ENCODE results near the gene HMGN3. TPM values are rescaled to one million over a fixed set of nuclear protein-coding genes. Genes with fewer than 3 reads are reported as not detected.

Gene HMGN3
- total RNA-seq, 1 experiment from 2014 or later = 183 TPM

DNA sequence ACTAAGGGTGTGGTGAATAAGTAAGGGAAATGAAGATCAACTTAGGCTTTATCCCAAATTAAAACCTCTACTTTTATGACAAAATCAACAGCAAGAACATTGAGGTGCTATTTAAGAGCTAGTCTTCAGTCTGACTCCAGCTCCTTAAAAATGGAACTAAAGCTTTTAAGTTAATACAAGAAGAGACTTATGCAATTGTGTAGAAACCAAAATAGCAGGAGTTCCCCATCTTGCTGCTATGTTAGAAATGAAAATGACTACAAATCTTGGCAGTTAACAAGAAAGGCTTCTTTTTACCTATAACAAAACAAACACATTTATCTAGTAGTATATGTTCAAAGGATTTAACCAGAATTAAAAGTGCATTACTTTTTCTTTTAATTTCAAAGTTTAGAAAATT is 25.7 kb downstream of the HMGN3 start:
- Histone ChIP-seq H3K14ac (ENCODE audit: insufficient read depth, low read length) (no peak overlapping the region), H3K4ac (ENCODE audit: low read depth, low read length) (no peak overlapping the region), H4K20me1 (ENCODE audit: control insufficient read depth, insufficient read depth, insufficient read length) (no peaks in the 10 kb centered on the region), H2BK20ac (ENCODE audit: low read depth, low read length, poor library complexity, severe bottlenecking) (no peak overlapping the region), H4K5ac (ENCODE audit: insufficient read length, low read depth, low read length) (no peak overlapping the region), H3K79me2 (ENCODE audit: insufficient read depth, low read length) (peaks cover under 1% of the 10 kb centered on the region; the same call in 1 of the 2 replicates), H3K23ac (ENCODE audit: insufficient read length, low read depth, low read length) (no peak overlapping the region), H3K9me3 (ENCODE audit: control insufficient read depth, low read depth, low read length) (no peaks in the 10 kb centered on the region), H3K23me2 (ENCODE audit: insufficient read length, low read depth, low read length, poor library complexity, severe bottlenecking) (no peaks in the 10 kb centered on the region), H2BK5ac (ENCODE audit: insufficient read length, low read length) (no peak overlapping the region), H3K4me2 (ENCODE audit: insufficient read depth, insufficient read length, low read length) (no peak overlapping the region), H2BK15ac (ENCODE audit: low read depth, low read length) (no peak overlapping the region), H3K9ac (ENCODE audit: extremely low read depth, insufficient read length, low read length) (no peak overlapping the region), H3K56ac (ENCODE audit: insufficient read length, low read depth, low read length) (no peak overlapping the region), H3T11ph (ENCODE audit: low read length) (no peak overlapping the region), H2BK12ac (ENCODE audit: insufficient read length, low read depth, low read length) (no peak overlapping the region), H3K18ac (ENCODE audit: insufficient read length, low read depth, low read length) (no peak overlapping the region), H3K79me1 (ENCODE audit: insufficient read depth, low read depth, low read length, poor library complexity, severe bottlenecking) (no peaks in the 10 kb centered on the region), H3K4me1 (ENCODE audit: insufficient read depth, low read length) (no peaks in the 10 kb centered on the region), H4K91ac (ENCODE audit: insufficient read length, low read depth, low read length) (no peak overlapping the region), H2AK5ac (ENCODE audit: insufficient read length, low read length) (no peak overlapping the region), H2BK120ac (ENCODE audit: low read depth, low read length, poor library complexity, severe bottlenecking) (no peak overlapping the region), H3K27me3 (ENCODE audit: insufficient read depth, low read length) (no peaks in the 10 kb centered on the region), H2AFZ (ENCODE audit: low read length) (no peak overlapping the region), H3K27ac (ENCODE audit: insufficient read length, low read depth, low read length) (no peak overlapping the region), H4K8ac (replicated peaks; ENCODE audit: insufficient read length, low read depth, low read length) (no peak overlapping the region)
- Mint-ChIP-seq H3K27ac (no peak overlapping the region), H3K4me3 (no peak overlapping the region), H3K36me3 (ENCODE audit: insufficient read depth in 1 of 3, low read depth in 3 of 3) (peaks cover 32 to 62% (median 55%) of the 10 kb centered on the region in 3 experiments), H3K9me3 (no peaks in the 10 kb centered on the region), H3K4me1 (peaks cover 11 to 24% of the 10 kb centered on the region in 2 experiments), H3K27me3 (ENCODE audit: low read depth) (no peaks in the 10 kb centered on the region)
- TF ChIP-seq, protein P1, sequence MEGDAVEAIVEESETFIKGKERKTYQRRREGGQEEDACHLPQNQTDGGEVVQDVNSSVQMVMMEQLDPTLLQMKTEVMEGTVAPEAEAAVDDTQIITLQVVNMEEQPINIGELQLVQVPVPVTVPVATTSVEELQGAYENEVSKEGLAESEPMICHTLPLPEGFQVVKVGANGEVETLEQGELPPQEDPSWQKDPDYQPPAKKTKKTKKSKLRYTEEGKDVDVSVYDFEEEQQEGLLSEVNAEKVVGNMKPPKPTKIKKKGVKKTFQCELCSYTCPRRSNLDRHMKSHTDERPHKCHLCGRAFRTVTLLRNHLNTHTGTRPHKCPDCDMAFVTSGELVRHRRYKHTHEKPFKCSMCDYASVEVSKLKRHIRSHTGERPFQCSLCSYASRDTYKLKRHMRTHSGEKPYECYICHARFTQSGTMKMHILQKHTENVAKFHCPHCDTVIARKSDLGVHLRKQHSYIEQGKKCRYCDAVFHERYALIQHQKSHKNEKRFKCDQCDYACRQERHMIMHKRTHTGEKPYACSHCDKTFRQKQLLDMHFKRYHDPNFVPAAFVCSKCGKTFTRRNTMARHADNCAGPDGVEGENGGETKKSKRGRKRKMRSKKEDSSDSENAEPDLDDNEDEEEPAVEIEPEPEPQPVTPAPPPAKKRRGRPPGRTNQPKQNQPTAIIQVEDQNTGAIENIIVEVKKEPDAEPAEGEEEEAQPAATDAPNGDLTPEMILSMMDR (conservative IDR thresholded peaks at IDR 0.05) = no peak
- DNase-seq = no peak

Measured in H9 (cell line).